Osteocyte (in vitro differentiated cells): ENCODE data around the gene CARD14. TPM values are rescaled to one million over a fixed set of nuclear protein-coding genes. Genes with fewer than 3 reads are reported as not detected.

Experiments used
- DNase-seq: peaks from one replicate; pipeline ENCODE4 v3.0.0; 2021; ENCODE audit warnings: mixed read lengths; ENCODE audit not compliant: unreplicated experiment; ENCODE audit errors: extremely low spot score
- H3K27ac Mint-ChIP-seq: one replicate; pipeline ENCODE4 v1.8.0; 2021; ENCODE audit warnings: mild to moderate bottlenecking, mixed read lengths; ENCODE audit not compliant: unreplicated experiment
- H3K27me3 Mint-ChIP-seq: one replicate; pipeline ENCODE4 v1.8.0; 2021; ENCODE audit warnings: mixed read lengths; ENCODE audit not compliant: unreplicated experiment
- H3K36me3 Mint-ChIP-seq: one replicate; pipeline ENCODE4 v1.8.0; 2021; ENCODE audit warnings: mixed read lengths; ENCODE audit not compliant: unreplicated experiment
- H3K4me1 Mint-ChIP-seq: one replicate; pipeline ENCODE4 v1.8.0; 2021; ENCODE audit warnings: mixed read lengths; ENCODE audit not compliant: unreplicated experiment
- H3K4me3 Mint-ChIP-seq: one replicate; pipeline ENCODE4 v1.8.0; 2021; ENCODE audit warnings: mild to moderate bottlenecking, moderate library complexity, mixed read lengths; ENCODE audit not compliant: unreplicated experiment
- H3K9me3 Mint-ChIP-seq: one replicate; pipeline ENCODE4 v1.8.0; 2021; ENCODE audit warnings: mixed read lengths; ENCODE audit not compliant: unreplicated experiment
- CTCF ChIP-seq: fragments of 200-600 bp; sonication (generic); IDR thresholded peaks from 2 replicates; pipeline ENCODE4 v1.5.0; 2021; ENCODE audit warnings: antibody characterized with exemption, mild to moderate bottlenecking, moderate library complexity
- total RNA-seq: library from RNA; stranded (reverse); gene quantifications from 2 replicates; pipeline ENCODE4 v1.2.1, GENCODE V29; 2021

CARD14 gene
- total RNA-seq, 1 donor from 2014 or later = 0.16 TPM

- H3K27me3 Mint-ChIP-seq = peaks cover 29% of the 10 kb centered on the region
- no peak overlapping the region for H3K27ac Mint-ChIP-seq
- no peak for DNase-seq
- H3K4me3 Mint-ChIP-seq = no peak overlapping the region
- no peaks in the 10 kb centered on the region for H3K36me3 Mint-ChIP-seq
- no peak for TF ChIP-seq CTCF
- no peaks in the 10 kb centered on the region for H3K9me3 Mint-ChIP-seq
- H3K4me1 Mint-ChIP-seq = no peaks in the 10 kb centered on the region
Observed at GRCh38 chr17:80125656-80126448, 44.0 kb upstream of the CARD14 start.

- H3K27ac Mint-ChIP-seq = no peak overlapping the region
- H3K4me3 Mint-ChIP-seq = no peak overlapping the region
- no peak for TF ChIP-seq CTCF
- H3K4me1 Mint-ChIP-seq = no peaks in the 10 kb centered on the region
- peaks cover 29% of the 10 kb centered on the region for H3K27me3 Mint-ChIP-seq
- no peaks in the 10 kb centered on the region for H3K36me3 Mint-ChIP-seq
- no peak for DNase-seq
- H3K9me3 Mint-ChIP-seq = no peaks in the 10 kb centered on the region
Observed at GRCh38 chr17:80126449-80126715, 43.4 kb upstream of the CARD14 start.

- TF ChIP-seq CTCF = no peak
- DNase-seq = no peak
- Mint-ChIP-seq H3K4me1 (no peaks in the 10 kb centered on the region), H3K4me3 (no peak overlapping the region), H3K27ac (no peak overlapping the region), H3K27me3 (peaks cover 29% of the 10 kb centered on the region), H3K36me3 (peaks cover 12% of the 10 kb centered on the region), H3K9me3 (no peaks in the 10 kb centered on the region)
Observed at GRCh38 chr17:80129006-80129565, 40.7 kb upstream of the CARD14 start.

GRCh38 chr17:80130992-80131391, 38.8 kb upstream of the CARD14 start:
- Mint-ChIP-seq H3K4me3 (no peak overlapping the region), H3K9me3 (no peaks in the 10 kb centered on the region), H3K36me3 (peaks cover 27% of the 10 kb centered on the region), H3K27ac (no peak overlapping the region), H3K27me3 (peaks cover 26% of the 10 kb centered on the region), H3K4me1 (no peaks in the 10 kb centered on the region)
- no peak for DNase-seq
- no peak for TF ChIP-seq CTCF

- no peak for DNase-seq
- Mint-ChIP-seq H3K9me3 (no peaks in the 10 kb centered on the region), H3K27me3 (peaks cover 19% of the 10 kb centered on the region), H3K27ac (no peak overlapping the region), H3K36me3 (peaks cover 43% of the 10 kb centered on the region), H3K4me1 (no peaks in the 10 kb centered on the region), H3K4me3 (no peak overlapping the region)
- TF ChIP-seq CTCF = no peak
Observed at GRCh38 chr17:80132906-80133625, 36.8 kb upstream of the CARD14 start.
